ENCODE results near the gene BCL11B.
"Not testable (repeated sequence)": the region's sequence is repeated elsewhere in the genome, so short reads cannot be mapped to it uniquely, and the experiment has no call there.

Gene BCL11B

DNA sequence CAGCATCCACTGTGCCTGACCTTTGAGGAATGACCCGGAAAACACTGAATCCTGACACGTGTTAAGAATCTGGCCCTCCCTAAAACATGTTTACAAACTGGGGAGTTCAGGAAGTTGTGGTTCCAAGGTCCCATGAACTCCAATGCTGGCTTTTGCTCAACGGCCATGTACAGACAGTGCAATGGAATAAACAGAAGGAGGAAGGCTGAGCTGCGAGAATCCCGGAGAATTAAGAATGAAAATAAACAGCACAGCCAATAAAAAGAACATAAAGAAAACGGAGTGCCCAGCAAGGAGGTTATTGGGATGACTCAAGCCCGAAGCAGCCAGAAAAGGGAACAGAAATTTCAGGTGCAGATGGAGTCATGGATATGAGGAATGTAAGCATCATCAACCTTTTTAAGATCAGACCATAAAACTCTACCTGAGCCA lies 32.3 kb downstream of the BCL11B start:
- no peak for DNase-seq (ENCODE audit: low read depth)

GRCh38 chr14:99238216-99238615 lies 33.8 kb downstream of the BCL11B start:
- DNase-seq (ENCODE audit: low read depth): no peak

- DNase-seq (ENCODE audit: low read depth): no peak
Measured at GRCh38 chr14:99237288-99237687, 34.7 kb downstream of the BCL11B start.

- DNase-seq (ENCODE audit: low read depth): no peak
Measured at GRCh38 chr14:99236386-99237138, 35.4 kb downstream of the BCL11B start.

GRCh38 chr14:99235582-99236320 lies 36.2 kb downstream of the BCL11B start:
- DNase-seq (ENCODE audit: low read depth): no peak

DNA sequence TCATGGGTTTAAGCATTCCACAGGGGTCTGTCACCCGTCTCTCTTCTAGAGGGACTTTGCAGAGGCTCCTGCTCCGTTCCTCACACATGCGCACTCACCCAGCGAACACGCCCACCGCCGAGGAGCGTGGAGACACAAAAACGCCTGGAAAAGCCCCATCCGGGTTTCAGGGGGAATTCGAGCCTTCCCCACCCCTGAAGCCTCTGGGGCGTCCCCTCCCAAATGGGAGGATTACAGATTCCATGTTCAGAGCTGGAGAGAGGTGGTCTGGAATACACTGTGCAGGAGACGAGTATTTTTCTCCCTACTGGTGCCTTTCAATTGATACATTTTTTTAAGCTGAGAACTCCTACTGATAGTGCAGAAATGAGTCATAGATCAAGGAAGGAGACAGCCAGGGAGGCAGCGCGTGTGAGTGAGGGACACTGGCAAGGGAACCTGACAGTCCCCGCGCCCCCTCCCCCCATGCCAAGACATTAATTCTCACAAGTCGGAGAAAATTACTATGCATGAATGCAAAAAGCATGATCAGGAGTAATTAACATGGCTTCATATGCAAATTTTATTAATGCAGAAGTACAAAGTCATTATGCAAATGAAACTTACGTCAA lies 36.9 kb downstream of the BCL11B start:
- no peak for DNase-seq (ENCODE audit: low read depth)

DNA sequence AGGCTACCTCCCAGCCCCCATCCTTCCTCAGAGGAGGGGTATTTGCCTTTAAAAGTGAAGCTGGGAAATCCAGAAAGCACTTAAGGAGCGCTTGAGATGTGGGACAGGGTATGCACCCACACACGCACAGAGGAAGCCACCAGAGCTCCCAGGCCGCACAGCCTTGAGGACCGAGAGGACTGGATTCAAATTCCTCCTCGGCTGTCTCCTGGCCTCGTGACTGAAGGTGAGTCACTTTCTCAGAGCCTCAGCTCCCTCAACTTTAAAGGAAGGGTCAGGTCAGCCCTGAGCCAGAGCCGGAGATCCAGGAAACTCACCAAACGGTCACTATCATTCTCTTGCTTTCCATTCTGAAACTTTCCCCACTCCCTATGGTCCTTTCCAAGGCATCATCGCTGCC lies 37.6 kb downstream of the BCL11B start:
- DNase-seq (ENCODE audit: low read depth): no peak

DNA sequence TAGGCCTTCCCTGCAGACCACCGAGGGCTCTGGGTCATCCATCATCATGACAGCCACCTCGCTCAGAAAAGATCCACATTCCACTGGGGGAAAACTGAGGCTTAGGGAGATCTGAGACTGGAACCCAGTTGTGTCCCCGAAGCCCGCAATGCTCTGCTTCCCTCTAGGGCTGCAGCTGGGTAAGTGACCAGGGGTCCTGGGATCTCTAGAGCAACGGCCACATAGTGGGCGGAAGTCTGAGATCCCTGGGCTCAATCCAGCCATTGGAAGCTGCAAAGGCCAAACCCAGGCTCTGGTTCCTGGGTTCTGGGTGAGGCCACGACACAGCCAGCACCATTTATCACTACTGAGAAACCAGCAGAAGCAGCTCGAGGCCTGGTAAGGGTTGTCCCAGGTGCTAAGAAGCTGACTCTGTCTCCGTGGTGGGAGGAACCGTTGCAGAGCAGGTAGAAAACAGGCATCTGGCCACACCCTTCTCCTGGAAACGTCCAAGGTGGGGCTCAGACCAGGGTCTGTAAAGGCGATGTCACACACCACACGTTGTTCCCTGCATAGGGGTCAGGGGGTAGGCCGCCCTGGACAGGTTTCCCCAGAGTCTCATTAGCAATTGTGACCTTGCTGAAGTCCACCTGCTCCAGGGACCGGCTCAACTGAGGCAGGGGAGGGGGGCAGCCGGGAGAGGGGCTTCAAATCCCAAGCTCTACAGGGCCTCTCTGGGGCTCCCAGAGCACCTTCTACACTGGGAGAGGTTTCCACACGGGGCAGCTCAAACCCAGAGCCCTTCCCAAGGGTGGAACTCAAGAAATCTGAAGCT lies 38.6 kb downstream of the BCL11B start:
- no peak for DNase-seq (ENCODE audit: low read depth)

DNA sequence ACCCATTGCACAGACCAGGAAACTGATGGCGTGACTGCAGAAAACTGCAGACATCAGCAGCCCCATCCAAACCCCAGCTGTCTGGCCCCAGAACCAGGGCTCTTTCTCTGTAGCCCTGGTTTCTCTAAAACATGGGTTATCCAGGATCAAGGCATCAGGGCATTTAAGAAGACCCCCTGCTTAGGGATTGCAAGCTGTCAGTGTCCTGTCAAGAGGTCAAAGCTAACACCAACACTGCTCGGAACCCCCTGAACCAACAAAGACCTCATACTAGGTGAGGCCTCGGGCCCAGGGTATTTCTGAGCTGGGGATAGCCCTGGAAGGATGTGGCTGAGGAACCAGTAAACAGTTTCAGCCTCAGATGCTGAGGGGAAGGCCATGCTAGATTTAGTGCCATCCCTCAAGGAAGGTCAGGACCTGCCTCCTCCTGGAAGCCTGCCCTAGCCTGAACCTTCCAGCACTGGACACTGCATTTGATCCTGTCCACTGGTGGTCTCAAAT lies 39.2 kb downstream of the BCL11B start:
- no peak for DNase-seq (ENCODE audit: low read depth)

GRCh38 chr14:99231850-99232713 lies 39.9 kb downstream of the BCL11B start:
- DNase-seq (ENCODE audit: low read depth): no peak

DNA sequence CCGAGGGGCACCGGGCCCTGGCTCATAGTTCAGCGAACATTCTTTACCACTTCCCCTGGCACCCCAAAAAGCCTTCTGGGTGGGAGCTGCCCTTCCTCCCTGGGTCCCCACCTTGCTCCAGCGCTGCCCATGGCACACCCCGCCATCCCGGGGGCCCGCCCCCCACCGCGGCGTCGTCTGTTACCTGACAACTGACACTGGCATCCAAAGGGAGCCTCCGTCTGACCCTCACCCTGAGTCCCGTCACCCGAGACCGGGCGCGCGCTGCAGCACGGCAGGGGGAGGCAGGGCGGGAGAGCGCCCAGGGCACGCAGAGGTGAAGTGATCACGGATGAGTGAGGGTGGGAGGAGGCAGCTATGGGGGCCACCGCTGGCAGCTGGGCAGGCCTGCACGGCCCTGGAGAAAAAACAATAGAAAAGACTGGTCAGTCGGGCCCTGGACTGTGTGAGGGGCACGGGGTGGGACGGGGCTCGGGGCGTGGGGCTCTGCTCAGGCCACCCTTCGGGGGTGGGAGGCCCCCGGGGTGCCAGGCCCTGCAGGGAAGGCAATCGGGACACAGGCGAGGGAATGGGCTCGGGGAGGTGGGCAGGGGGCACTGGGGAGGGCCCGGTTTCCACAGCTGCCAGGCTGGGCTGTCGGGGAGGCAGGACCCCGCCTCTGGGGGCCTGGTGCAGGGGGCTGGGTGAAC lies 40.7 kb downstream of the BCL11B start:
- no peak for DNase-seq (ENCODE audit: low read depth)

DNA sequence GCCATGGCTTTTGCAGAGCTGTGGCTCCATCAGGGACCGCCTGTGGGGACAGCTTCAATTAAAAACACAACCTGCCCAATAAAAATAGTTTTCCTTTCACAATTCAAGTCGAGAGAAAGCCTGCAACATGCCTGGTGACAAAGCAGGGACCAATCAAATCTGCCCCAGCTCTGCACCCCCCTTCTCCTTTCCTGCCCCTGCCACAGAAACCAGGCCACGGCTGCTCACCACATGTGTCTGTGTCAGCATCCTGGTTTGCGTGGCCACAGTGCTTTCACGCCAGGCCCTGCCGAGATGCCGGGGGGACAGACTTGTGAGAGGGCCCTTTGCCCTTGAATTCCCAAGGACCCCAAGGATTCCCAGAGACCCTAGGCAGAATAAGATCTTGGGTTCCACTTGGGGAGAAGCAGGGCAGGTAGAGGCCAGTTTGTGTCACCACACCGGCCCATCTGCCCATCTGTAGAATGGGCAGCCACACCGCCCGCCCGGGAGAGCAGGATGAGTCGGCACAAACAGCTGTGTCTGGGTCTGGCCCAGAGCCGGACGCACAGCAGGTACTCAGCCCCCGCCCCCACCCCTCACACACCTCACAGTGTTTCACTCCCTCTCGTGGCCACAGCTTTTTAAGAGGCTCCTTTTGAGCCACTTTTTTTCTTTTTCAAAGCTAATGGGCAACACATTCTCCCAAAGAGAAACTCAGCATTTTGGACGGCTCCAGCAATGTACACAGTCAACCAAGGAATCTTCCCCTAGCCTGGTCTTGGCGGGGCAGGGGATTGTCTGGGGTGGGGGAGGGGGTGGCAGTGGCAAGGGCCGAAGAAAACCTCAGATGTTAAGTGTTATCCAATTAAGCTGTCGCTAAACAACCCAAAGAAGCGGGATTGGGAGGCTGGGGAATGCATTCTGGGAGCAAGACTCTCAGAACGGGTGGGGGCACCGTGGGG lies 41.5 kb downstream of the BCL11B start:
- no peak for DNase-seq (ENCODE audit: low read depth)

DNA sequence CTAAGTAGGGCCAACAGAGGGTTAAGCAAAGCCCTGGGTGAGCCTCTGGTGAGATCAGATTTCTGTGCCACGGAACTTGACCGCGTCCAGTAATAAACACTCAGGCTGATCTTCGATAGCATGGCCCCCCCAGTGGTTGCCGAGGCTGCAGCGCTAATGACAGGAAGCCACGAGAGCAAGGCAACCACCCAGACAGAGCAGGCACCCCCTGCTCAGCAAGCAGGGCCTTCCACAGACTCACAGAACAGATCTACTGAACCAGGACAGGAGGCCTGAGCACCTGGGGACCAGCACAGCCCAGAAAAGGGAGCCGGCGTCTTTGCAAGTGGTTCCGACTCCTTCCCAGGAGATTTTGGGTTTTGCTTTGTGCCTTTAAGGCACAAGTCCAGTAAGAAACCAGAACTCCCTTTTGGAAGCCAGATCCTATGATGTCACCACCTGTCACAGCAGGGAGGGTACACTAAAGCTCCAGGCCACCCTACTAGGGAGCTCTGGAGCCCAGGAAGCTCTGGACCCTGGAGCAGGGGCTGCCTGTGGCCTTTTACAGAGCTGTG lies 42.3 kb downstream of the BCL11B start:
- DNase-seq (ENCODE audit: low read depth): no peak

DNA sequence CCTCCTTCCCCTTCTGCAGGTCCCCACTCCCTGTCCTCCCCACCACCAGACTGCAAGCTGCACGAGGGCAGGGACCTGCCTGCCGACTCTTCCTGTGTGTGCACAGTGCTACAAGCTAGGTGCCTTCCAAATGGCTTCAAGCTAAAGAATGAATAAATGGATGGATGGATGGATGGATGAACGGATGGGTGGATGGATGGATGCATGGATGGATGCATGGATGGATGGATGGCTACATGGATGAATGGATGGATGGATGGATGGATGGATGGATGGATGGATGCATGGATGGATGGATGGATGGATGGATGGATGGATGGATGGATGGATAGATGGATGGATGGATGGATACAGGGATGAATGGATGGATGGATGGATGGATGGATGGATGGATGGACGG lies 43.2 kb downstream of the BCL11B start:
- DNase-seq (ENCODE audit: low read depth): not testable (repeated sequence)

DNA sequence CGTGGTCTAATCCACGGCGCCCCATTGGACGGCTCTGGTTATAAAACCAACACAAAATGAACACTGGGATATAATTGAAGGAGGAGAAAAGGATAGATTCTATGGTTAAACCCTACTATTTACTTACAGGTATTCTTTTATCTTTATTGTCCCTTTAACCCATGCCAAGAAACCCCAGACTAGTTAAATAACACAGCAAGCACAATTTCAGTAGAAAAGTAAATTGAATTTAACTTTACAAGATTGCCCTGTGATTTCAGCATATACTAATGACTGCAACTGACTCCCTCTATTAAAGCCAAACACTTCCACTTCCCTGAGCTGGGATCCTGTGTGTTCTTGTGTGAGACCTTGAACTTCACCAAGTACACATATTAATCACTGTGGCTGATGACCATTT lies 45.3 kb downstream of the BCL11B start:
- DNase-seq (ENCODE audit: low read depth): no peak

DNA sequence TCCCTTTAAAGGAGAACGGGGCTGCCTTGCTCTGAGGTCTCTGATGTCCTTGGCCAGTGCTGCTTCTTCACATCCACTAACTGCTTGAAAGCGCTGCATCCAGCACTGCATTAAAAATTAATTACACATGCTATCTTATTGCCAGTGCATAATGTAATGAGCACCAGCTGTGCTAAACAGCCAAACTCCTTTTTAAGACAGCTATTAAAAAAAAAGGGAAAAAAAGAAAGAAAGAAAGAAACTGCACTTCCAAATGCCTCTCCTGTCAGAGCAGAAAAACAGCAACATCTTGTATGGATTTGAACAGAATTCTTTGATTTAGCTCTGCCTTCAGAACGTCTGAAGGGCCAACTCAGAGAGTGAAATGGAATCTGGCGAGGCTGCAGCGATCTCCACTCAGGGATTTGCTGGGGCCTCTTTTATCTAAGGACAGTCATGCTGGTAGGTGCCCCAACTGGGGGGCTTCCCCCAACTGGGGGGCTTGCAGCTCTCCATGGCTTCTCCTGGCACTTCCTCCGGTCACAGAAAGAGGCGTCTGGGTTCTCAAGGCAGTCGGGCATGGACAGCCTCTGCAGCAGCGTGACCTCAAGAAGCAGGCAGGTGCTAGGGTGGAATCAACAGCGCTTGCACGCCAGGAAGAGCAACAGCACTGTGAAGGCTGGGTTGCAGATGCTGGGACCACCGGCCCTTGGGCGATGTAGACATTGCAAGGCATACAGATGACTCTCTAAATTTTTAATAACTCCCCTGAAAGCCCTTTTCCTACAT lies 46.4 kb downstream of the BCL11B start:
- DNase-seq (ENCODE audit: low read depth): no peak

DNA sequence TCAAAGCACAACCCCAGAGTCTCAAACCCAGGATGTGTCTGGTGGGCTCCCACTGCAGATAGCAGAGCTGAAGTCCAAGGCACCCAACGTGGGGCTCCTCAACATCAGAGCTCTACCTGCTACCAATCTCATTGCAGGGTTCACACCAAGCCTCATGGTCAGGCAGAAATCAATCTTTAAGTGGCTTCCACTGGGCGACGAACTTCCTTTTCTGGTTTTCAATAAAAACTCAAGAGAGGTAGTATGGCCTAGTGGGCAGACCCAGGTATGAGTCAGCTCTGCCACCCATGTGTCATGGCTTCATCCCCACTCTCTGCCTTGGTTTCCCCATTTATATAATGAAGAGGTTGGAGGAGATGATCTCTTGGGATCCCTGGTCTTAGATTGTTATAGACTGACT lies 47.0 kb downstream of the BCL11B start:
- DNase-seq (ENCODE audit: low read depth): no peak
